Glomerular visceral epithelial cell (primary cell): ENCODE data around the gene FAM170B.

Experiments
- DNase-seq: peaks from one replicate; pipeline ENCODE4 v3.0.0-alpha.2; 2016; ENCODE audit errors: extremely low spot score

FAM170B gene

DNA sequence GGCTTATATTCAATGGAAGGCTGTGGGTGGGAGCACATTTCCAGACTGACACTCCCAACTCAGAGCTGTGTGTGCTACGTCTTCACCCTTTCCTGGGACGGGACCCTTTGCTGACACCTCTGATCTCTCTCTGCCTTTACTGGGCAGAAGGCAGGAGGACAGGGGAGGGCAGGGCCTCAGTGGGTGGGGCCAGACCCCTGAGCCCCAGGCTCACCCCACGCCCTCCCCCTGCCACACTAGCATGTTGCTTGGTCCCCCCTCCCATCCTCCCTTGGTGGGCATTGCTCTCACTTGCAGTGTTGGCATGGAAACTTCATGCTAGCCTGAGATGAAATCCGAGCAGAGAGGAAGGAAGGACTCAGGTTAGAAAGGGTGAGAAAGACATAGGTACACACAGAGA, 36.0 kb upstream of the FAM170B start:
- no peak for DNase-seq

DNA sequence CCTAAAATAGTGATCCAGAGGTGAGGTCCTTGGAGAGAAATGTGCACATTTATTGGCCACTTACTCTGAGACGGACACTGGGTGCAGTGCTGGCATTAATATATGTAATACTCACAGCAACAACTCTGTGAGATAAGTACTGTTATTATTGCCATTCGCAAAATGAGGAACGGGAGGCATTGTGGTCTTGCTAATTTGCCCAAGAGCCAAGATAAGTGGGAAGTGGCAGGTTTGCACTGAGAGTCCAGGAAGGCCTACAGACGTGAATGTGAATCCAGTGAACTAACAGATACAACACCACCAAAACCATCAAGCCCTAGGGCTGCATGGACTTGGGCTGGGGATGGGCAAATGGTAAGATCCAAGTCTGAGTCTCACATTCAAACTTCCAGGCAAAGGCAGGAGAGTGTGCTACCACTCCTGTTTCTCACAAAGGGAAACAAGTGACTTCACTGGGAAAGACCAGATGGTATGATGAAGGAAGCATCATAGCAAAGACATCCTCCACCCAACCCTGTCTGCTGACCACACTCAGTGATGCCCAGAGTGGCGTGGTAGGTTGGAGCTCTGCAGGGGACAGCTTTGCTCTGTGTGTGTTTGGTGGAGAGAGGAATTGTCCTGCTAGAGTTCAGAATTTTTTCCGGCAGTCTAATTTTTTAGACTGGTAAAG, 35.1 kb upstream of the FAM170B start:
- peak; percentile 43 for DNase-seq

DNA sequence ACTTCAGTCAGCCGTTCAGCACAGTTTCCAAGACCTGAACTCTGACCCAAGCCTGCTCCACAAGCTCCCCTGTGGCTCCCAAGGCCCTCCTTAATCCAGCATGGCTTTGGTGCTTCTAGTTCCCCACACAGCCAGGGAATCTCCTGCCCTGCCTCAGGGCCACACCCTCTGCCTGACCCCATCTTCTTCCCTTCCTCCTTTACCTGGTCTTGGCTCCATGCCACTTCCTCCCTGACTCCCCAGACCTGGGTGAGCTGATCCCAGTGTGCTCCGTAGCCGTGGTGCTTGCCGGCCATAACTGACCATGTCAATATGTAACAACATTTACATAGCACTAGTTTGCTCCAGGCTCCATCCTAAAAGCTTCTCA, 34.3 kb upstream of the FAM170B start:
- no peak for DNase-seq

GRCh38 chr10:49167425-49168170, 33.8 kb upstream of the FAM170B start:
- DNase-seq, result no peak

- no peak for DNase-seq
Measured at GRCh38 chr10:49166484-49167400, 32.9 kb upstream of the FAM170B start.

DNA sequence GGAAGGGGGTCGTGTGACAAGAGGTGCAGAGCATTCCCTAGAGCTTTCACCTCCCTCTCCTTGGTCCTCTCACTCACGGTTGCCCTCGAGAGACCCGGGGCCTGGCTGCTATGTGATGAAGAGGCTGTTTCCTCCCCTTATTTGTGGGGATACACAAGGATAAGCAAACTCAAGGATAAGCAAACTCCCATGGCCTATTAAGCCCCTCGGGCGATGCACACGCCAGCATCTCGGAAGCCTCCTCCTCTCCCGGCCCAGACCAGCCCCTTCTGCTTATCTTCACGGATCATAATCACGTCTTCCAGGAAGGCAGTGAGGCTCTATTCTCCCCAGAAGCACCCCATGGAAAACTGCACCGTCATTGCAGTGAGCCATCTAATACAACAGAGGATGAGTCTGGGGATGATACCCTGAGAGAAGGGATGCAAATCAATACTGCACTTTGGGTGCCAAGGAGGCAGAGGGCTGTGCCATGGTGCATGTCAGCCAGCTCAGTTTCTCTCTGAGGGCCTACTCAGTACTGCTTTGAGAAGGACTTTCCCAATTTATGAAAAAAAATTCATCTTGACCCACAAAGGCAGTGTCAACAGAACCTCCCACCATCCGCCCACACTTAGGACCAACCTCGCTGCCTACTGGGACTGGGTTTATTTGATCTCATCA, 32.1 kb upstream of the FAM170B start:
- no peak for DNase-seq

GRCh38 chr10:49165259-49165658, 31.4 kb upstream of the FAM170B start:
- no peak for DNase-seq

DNA sequence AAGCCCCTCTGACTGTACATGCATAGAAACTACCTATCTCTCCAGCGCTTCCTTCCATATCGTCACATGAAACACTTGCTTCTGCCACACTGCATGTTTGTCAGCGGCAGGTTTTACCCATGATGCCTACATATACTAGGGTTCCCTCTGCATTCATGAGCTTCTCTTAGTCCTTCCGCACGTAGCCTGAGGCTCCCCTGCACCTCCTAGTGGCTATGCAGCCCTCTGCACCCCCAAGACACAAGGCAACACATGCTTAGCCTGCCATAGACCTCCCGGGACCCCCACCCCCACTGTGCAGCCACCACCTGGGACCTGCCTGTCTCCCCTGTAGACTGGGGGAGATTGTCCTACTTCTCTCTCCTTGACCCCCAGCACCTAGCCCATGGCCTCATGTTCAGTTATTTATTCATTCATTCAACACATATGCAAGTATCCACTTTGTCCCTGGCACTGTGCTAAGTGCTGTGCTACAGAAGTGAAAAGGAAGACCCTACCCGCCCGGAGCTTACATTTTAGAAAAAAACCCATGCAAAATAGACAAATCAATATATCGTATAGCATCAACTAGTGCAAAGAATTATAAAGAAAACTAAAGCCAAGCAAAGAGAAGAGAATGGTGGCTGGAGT, 30.9 kb upstream of the FAM170B start:
- DNase-seq, result peak; percentile 25

DNA sequence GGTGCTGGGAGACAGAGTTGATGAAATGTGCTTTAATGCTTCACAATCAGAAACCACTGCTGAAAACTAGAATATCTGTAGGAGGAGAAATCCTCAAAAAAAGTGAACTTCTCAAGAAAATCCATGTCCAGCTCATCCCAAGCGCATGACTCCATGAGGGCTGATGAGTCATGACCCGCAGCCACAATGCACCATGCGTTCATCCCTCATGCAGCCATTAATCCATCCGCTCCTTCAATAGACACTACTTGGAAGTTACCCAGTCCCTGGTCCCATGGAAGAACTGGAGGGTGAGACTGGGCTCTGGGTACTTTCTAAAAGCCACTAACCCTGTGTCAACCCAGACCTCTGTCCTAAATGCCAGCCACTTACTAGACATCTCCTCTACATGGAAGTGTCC, 29.9 kb upstream of the FAM170B start:
- peak; percentile 59 for DNase-seq

GRCh38 chr10:49162761-49163310, 29.0 kb upstream of the FAM170B start:
- DNase-seq, result no peak

- DNase-seq, result no peak
Measured at GRCh38 chr10:49162063-49162462, 28.2 kb upstream of the FAM170B start.

- DNase-seq, result peak; percentile 30
Measured at GRCh38 chr10:49161411-49161997, 27.7 kb upstream of the FAM170B start.

- no peak for DNase-seq
Measured at GRCh38 chr10:49160814-49161213, 27.0 kb upstream of the FAM170B start.

GRCh38 chr10:49160110-49160509, 26.3 kb upstream of the FAM170B start:
- DNase-seq, result no peak

DNA sequence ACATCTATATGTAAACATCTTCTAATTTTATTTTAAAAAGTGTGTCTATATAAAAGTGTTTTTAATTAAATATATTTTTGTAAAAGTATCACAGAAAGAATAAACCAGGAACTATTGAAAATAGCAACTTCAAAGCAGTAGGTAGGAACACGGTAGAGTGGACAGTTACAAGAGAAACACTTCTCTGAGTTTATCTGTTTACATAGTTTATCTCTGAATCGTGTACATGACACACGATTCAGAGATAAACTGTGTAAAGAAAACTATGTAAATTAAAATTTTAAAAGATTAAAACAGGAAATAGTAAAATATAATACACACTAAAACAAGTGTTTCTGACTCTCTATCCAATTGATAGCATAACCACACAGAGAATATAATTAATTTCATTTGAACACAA, 25.1 kb upstream of the FAM170B start:
- no peak for DNase-seq

DNA sequence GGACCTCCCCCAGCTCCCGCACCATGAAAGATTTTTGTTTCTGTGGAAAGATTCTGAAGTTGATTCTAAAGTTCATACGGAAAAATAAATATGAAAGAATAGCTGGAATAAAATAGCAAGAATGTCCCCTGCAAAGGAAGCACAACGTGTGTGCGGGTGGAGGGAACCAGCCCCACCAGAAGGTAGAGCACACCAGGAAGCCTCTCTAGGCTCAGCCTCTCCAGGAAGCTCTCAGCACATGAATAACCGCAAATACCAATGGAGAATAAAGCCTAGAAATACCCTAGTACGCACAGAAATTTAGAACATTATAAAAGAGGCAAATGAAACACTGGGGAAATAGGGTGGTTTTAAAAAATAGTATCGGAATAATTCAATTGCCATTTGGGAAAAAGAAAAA, 24.6 kb upstream of the FAM170B start:
- DNase-seq, result no peak

DNA sequence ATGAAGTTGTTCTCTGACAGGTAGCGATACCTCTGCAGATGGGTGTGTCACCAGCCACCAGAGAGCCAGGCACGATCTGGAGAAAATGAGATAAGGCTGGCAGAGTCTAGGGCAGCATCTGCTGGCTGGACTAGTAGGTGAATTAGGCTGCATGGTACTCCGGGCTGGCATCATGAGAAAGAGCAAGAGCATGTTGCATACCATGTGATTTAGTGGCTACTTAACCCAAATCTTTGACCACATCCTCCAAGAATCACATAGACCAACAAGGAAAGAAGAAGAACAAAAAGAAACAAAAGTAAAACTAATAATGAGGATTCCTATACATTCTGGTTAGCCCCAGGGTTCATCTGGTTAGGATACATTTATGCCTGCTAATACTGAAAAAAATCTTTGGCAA, 23.4 kb upstream of the FAM170B start:
- no peak for DNase-seq

GRCh38 chr10:49154641-49155040, 20.8 kb upstream of the FAM170B start:
- DNase-seq, result no peak

DNA sequence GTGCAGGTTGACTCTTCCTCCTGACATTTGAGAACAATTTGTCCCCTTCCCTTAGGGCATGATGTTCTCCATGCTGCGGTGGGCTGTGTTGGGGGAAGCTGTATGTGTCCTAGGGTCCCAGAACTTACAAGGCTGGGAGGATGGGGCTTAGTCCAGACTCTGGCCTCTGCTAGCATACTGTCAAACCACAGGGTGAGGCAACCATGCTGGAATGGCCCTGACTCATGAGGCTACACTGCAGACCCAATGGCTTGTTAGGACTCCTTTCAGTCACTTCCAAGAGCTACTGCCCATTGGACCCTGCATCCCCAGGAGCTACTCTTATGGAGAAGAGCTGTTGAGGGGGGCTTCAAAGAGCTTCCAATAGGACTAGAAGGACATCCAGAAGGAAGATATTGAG, 20.1 kb upstream of the FAM170B start:
- DNase-seq, result peak; percentile 53

- no peak for DNase-seq
Measured at GRCh38 chr10:49153115-49153514, 19.3 kb upstream of the FAM170B start.

GRCh38 chr10:49152663-49153062, 18.8 kb upstream of the FAM170B start:
- no peak for DNase-seq
